ENCODE results near the gene HS6ST3. TPM values are rescaled to one million over a fixed set of nuclear protein-coding genes. Genes with fewer than 3 reads are reported as not detected.
A peak's percentile ranks its signal among the peaks of the same experiment; 100 is the strongest.
"Not testable (repeated sequence)": the region's sequence is repeated elsewhere in the genome, so short reads cannot be mapped to it uniquely, and the experiment has no call there.

Gene HS6ST3
- total RNA-seq, 1 donor from 2014 or later: not detected

GRCh38 chr13:96112936-96113335 is 23.0 kb downstream of the HS6ST3 start:
- Mint-ChIP-seq H3K4me3 (ENCODE audit: unreplicated experiment) (no peak overlapping the region), H3K36me3 (ENCODE audit: unreplicated experiment) (no peaks in the 10 kb centered on the region), H3K27ac (ENCODE audit: unreplicated experiment) (no peak overlapping the region), H3K4me1 (ENCODE audit: unreplicated experiment) (no peaks in the 10 kb centered on the region), H3K27me3 (ENCODE audit: unreplicated experiment) (peaks cover 6% of the 10 kb centered on the region), H3K9me3 (ENCODE audit: unreplicated experiment) (peaks cover 8% of the 10 kb centered on the region)
- DNase-seq (ENCODE audit: extremely low spot score, unreplicated experiment): no peak
- TF ChIP-seq CTCF (IDR thresholded peaks at IDR 0.05): no peak

- H3K36me3 Mint-ChIP-seq (ENCODE audit: unreplicated experiment); DNase-seq (ENCODE audit: extremely low spot score, unreplicated experiment); H3K27me3 Mint-ChIP-seq (ENCODE audit: unreplicated experiment); H3K9me3 Mint-ChIP-seq (ENCODE audit: unreplicated experiment); H3K4me1 Mint-ChIP-seq (ENCODE audit: unreplicated experiment); H3K4me3 Mint-ChIP-seq (ENCODE audit: unreplicated experiment); H3K27ac Mint-ChIP-seq (ENCODE audit: unreplicated experiment): not testable (repeated sequence)
These were observed 25.5 kb downstream of the HS6ST3 start for GRCh38 chr13:96115368-96115767.

GRCh38 chr13:96119921-96120320 is 30.0 kb downstream of the HS6ST3 start:
- H3K27ac Mint-ChIP-seq (ENCODE audit: unreplicated experiment): no peak overlapping the region
- no peaks in the 10 kb centered on the region for H3K4me1 Mint-ChIP-seq (ENCODE audit: unreplicated experiment)
- H3K9me3 Mint-ChIP-seq (ENCODE audit: unreplicated experiment): no peaks in the 10 kb centered on the region
- no peaks in the 10 kb centered on the region for H3K36me3 Mint-ChIP-seq (ENCODE audit: unreplicated experiment)
- no peak for TF ChIP-seq CTCF (IDR thresholded peaks at IDR 0.05)
- no peak for DNase-seq (ENCODE audit: extremely low spot score, unreplicated experiment)
- H3K27me3 Mint-ChIP-seq (ENCODE audit: unreplicated experiment): peaks cover 8% of the 10 kb centered on the region
- no peak overlapping the region for H3K4me3 Mint-ChIP-seq (ENCODE audit: unreplicated experiment)

GRCh38 chr13:96130818-96131340 is 41.0 kb downstream of the HS6ST3 start:
- Mint-ChIP-seq H3K27me3 (ENCODE audit: unreplicated experiment) (peaks cover 4% of the 10 kb centered on the region), H3K27ac (ENCODE audit: unreplicated experiment) (no peak overlapping the region), H3K36me3 (ENCODE audit: unreplicated experiment) (no peaks in the 10 kb centered on the region), H3K4me1 (ENCODE audit: unreplicated experiment) (no peaks in the 10 kb centered on the region), H3K4me3 (ENCODE audit: unreplicated experiment) (no peak overlapping the region), H3K9me3 (ENCODE audit: unreplicated experiment) (no peaks in the 10 kb centered on the region)
- no peak for TF ChIP-seq CTCF (IDR thresholded peaks at IDR 0.05)
- no peak for DNase-seq (ENCODE audit: extremely low spot score, unreplicated experiment)

GRCh38 chr13:96141032-96141431 is 51.1 kb downstream of the HS6ST3 start:
- DNase-seq (ENCODE audit: extremely low spot score, unreplicated experiment): no peak
- no peaks in the 10 kb centered on the region for H3K9me3 Mint-ChIP-seq (ENCODE audit: unreplicated experiment)

More at GRCh38 chr13:96141032-96141431, 51.1 kb downstream of the HS6ST3 start:
- Mint-ChIP-seq H3K4me3 (ENCODE audit: unreplicated experiment) (no peak overlapping the region), H3K4me1 (ENCODE audit: unreplicated experiment) (no peaks in the 10 kb centered on the region), H3K27me3 (ENCODE audit: unreplicated experiment) (peaks cover 16% of the 10 kb centered on the region), H3K36me3 (ENCODE audit: unreplicated experiment) (no peaks in the 10 kb centered on the region), H3K27ac (ENCODE audit: unreplicated experiment) (no peak overlapping the region)
- peak; percentile 24 for TF ChIP-seq CTCF (IDR thresholded peaks at IDR 0.05)
